GM19239 (cell line): ENCODE results near the gene SFXN1.
"Not testable (repeated sequence)": the region's sequence is repeated elsewhere in the genome, so short reads cannot be mapped to it uniquely, and the experiment has no call there.

Experiments
- DNase-seq: peaks from one replicate; pipeline ENCODE4 v3.0.0; 2011; ENCODE audit warnings: low spot score; ENCODE audit not compliant: insufficient read length
- FAIRE-seq: peaks from 2 replicates; lab custom pipeline; 2011; peaks lifted over from hg19 to GRCh38; lab: Jason Lieb, UNC

Gene SFXN1, protein sequence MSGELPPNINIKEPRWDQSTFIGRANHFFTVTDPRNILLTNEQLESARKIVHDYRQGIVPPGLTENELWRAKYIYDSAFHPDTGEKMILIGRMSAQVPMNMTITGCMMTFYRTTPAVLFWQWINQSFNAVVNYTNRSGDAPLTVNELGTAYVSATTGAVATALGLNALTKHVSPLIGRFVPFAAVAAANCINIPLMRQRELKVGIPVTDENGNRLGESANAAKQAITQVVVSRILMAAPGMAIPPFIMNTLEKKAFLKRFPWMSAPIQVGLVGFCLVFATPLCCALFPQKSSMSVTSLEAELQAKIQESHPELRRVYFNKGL

DNA sequence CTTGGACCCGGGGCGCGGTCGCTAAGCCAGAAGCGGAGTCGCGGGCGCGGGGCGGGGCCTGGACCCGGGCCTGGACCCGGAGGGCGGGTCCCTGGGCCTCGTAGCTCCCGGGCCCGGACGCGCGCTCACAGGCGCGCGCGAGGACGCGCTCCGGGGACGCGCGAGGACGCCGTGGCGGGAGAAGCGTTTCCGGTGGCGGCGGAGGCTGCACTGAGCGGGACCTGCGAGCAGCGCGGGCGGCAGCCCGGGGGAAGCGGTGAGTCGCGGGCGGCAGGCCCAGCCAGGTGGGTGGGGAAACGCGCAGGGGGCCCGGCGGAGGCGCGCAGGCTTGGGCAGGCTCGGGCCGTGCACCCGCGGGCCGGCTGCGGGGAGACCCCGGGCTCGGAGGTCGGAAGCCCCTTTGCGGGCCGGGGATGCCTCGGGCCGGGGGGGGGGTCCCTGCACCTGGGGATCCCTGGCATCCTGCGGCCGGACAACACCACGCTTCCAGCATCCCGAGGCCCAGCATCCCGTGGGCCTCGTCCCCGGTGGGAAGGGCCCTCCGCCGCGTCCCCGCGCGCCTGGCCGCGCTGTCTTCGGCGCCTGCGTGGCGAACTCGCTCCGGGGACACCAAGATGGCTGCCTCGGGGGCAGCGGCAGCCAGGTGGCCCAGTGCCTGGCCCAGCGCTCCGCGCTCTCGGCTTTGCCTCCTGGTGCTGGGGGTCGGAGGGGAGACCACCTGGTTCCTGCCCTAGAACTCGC, at the start of gene SFXN1:
TSS of gene SFXN1 (plus strand) at position 177 of the 741 bp plus-strand sequence. CDS start 13,544 bp downstream, outside the sequence.
- peak; percentile 92 for DNase-seq
- FAIRE-seq = peak; percentile 71

DNA sequence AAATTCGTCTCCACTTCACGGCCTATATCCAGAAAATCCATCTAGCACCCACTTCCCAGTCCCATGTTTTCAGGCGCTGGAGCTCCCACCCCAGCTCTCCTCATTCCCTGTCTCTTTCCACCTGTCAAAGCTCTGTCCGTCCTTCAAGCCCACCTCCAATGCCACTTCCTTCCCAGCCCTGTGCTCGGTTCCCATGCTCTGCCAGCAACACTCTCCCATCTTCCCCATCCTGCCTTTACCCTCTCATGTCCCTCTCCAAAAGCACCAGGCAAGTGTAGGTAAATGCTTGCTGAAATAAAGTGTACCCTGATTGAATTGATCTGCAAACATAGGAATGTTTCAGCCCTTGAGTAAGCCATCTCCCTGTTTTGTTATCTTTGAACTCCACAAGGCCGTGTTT, 43.6 kb upstream of the SFXN1 start:
- DNase-seq = no peak
- FAIRE-seq = no peak

DNA sequence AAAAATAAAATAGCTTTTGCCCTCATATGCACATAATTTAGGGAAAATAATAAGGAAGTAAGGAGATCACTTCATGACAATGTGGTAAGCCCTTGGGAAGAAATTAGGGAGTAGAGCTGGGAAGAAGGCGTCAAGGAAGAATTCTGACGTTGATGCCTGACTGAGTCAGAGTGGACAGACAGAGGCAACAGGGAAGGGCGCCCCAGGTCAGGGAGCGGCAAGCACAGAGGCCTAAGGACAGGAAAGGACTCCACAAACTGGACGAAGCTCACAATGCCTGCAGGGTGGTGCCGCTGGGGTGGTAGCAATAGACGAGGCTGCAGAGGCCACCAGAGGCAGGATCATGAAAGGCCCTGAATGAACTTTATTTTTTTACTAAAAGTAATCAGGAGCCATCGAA, 42.0 kb upstream of the SFXN1 start:
- DNase-seq (no peak), FAIRE-seq (no peak)

GRCh38 chr5:175438234-175438857, 40.0 kb upstream of the SFXN1 start:
- FAIRE-seq = no peak

GRCh38 chr5:175443514-175444059, 34.8 kb upstream of the SFXN1 start:
- FAIRE-seq (no peak), DNase-seq (no peak)

More at GRCh38 chr5:175438234-175438857, 40.0 kb upstream of the SFXN1 start:
- no peak for DNase-seq

GRCh38 chr5:175444060-175444904, 34.1 kb upstream of the SFXN1 start, which contains the start of gene DRD1:
Gene DRD1, minus strand, starts transcription at chr5:175444182. Its CDS starts 1,083 bp downstream, at chr5:175443099.
- DNase-seq (peak; percentile 53), FAIRE-seq (no peak)

- no peak for DNase-seq
- no peak for FAIRE-seq
Measured at GRCh38 chr5:175444905-175445456, 33.4 kb upstream of the SFXN1 start.

DNA sequence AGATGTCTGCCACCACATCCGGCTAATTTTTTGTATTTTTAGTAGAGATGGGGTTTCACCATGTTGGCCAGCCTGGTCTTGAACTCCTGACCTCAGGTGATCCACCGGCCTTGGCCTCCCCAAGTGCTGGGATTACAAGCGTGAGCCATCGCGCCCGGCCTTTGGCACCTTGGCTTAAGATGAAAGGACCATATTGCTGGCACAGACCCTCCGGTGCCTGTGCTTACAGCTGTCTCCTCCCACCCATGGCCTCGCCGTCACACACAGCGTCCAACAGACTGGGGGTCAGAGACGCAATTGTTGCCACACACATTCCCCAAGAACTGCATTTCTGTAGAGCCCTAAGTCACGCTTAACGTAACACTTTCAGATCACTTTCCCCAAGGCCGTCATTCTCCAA, 32.0 kb upstream of the SFXN1 start:
- FAIRE-seq, DNase-seq: not testable (repeated sequence)

DNA sequence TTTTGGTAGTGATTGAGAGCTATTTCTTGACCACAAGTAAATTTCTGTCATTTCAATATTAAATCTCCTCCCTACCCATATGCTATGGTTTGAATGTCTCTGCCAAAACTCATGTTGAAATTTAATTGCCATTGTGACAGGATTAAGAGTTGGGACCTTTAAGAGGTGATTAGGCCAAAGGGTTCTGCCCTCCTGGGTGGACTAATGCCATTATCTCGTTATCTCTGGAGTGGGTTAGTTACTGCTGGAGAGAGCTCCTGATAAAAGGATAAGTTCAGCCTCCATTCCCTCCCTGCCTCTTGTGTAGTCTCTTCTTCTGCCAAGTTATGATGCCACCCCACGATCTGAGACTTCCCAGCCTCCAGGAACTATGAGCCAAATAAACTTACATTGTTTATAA, 30.8 kb upstream of the SFXN1 start:
- FAIRE-seq (no peak), DNase-seq (no peak)

DNA sequence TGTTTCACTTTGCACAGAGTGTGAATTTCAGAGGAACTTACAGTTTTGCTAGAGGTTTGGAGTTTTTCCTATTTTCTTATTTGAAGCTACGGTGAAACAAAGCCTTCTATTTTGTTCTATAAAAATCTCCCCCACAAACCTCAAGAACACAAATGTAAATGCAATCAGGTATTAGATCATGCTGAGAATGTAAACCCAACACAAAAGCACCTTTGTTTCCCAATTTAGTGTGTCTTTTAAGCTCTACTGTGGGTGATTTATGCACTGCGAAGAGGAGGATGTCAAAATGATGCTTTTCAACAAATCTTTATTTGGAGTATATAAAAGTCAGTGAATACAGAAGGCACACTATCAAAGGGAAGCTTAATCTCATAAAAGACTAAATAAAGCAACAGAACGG, 30.1 kb upstream of the SFXN1 start:
- DNase-seq (no peak), FAIRE-seq (no peak)

GRCh38 chr5:175452166-175452565, 26.2 kb upstream of the SFXN1 start:
- DNase-seq (no peak), FAIRE-seq (no peak)

GRCh38 chr5:175454338-175454737, 24.0 kb upstream of the SFXN1 start:
- not testable (repeated sequence) for FAIRE-seq, DNase-seq

DNA sequence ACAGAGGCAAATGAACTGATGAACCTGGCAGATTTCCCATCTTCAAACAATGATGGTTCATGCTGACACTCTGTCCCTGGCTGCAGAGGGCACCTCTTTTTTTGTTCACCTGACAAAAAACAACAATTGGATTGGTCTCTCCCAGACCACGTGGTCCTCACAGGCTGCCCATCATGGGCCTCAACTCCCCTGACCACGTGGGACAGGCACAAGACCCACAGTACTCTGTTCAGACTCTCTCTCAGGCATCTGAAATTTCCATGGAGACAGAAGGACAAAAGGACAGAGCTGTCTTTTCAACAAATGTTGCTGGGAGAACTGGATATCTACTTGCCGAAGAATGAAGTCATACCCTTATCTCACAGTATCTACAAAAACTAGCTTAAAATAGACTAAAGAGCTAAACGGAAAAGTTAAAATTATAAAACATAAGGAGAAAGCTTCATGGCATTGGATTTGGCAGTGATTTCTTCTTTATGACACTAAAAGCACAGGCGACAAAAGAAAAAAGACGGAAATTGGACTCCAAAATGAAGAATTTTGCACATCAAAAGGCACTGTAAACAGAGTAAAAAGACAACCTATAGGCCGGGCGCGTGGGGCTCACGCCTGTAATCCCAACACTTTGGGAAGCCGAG, 22.1 kb upstream of the SFXN1 start:
- DNase-seq (no peak), FAIRE-seq (no peak)

- DNase-seq (no peak), FAIRE-seq (peak; percentile 90)
Measured at GRCh38 chr5:175457466-175457865, 20.9 kb upstream of the SFXN1 start.

DNA sequence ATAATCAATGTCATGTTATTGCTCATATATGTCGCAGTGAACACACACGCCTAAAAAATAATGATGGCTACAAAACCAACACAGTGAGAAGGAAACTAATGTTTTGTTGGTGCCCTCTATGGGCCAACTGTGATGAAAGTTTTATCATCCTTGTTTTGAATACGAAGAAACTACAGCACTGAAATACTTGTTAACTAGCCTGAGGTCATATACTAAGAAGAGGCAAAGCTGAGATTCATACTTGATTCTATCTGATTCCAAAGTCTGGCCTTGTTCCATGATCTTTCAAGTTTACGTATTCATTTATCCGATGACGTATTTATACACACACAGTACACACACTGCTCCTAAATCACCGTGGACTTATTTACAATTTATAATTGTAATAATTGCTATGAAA, 18.2 kb upstream of the SFXN1 start:
- DNase-seq (no peak), FAIRE-seq (peak; percentile 64)

DNA sequence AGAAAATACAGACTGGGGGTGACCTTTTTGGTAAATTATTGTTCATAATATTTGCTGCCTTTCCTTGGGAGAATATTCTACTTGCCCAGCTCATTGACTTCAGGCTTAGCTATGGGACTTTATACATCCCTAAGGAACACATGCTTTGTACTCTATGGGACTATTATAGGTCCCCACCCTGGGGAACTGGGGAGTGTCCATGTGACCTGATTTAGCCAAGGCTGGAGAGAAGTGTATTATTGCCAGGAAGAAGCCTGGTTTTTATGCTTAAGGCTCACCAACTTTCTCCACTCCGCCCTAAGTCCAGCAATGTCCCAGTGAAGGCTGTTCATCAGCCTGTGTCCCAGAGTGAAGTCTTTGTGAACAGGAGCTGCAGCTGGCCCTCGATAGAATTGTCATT, 17.8 kb upstream of the SFXN1 start:
- FAIRE-seq (no peak), DNase-seq (no peak)

GRCh38 chr5:175461370-175461769, 17.0 kb upstream of the SFXN1 start:
- FAIRE-seq (no peak), DNase-seq (no peak)

- no peak for FAIRE-seq
- DNase-seq = no peak
Measured at GRCh38 chr5:175463641-175464040, 14.7 kb upstream of the SFXN1 start.
